Measurements from ENCODE around the gene RBBP5.

- TF ChIP-seq, protein P1, sequence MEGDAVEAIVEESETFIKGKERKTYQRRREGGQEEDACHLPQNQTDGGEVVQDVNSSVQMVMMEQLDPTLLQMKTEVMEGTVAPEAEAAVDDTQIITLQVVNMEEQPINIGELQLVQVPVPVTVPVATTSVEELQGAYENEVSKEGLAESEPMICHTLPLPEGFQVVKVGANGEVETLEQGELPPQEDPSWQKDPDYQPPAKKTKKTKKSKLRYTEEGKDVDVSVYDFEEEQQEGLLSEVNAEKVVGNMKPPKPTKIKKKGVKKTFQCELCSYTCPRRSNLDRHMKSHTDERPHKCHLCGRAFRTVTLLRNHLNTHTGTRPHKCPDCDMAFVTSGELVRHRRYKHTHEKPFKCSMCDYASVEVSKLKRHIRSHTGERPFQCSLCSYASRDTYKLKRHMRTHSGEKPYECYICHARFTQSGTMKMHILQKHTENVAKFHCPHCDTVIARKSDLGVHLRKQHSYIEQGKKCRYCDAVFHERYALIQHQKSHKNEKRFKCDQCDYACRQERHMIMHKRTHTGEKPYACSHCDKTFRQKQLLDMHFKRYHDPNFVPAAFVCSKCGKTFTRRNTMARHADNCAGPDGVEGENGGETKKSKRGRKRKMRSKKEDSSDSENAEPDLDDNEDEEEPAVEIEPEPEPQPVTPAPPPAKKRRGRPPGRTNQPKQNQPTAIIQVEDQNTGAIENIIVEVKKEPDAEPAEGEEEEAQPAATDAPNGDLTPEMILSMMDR (IDR thresholded peaks at IDR 0.05; ENCODE audit: low read depth, low read length, poor library complexity, severe bottlenecking) = no peak
- no peak for TF ChIP-seq EZH2phosphoT487 (IDR thresholded peaks at IDR 0.05; ENCODE audit: borderline replicate concordance, low read length)
Observed at GRCh38 chr1:205059660-205060059, 62.1 kb downstream of the RBBP5 start.

Data from DOHH2 (cell line).